ENCODE data around the gene NSFL1C. TPM values are rescaled to one million over a fixed set of nuclear protein-coding genes. Genes with fewer than 3 reads are reported as not detected.

NSFL1C gene
- total RNA-seq, 1 experiment from 2014 or later: 151 TPM

DNA sequence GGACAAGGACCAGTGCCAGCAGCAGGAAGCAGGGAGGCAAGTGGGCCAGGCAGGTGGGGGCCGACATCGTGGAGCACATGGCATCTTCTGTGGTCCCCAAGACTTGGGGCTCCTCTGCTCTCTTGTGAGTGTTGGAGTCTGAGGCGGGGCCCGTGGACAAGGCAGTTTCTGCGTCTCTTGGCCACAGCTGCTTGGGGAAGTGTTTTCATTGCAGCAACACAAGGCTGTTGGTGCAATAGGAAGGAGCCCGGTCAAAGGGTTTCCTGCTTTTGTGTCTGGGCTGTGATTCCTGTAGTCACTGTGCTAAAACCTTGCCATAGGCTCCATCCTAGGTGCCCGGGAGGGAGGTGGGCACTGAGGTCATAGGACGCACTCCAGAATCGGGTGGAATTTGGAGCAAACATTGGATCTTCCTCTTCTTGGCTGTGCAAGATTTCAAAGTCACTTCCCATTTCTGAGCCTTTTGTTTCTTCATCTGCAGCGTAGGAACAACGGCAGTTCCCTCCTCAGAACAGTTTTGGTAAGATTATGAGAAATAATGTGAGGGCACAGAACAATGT, 24.7 kb upstream of the NSFL1C start, which contains the start of gene SIRPB2:
Gene SIRPB2, minus strand, starts transcription at position 140 of the 560 bp plus-strand sequence. Its CDS starts 61 bp downstream, at position 79.
- Histone ChIP-seq H2AFZ (peak within 1 kb of the TSS; percentile 57; the same call in 1 of the 2 replicates), H3K9me3 (ENCODE audit: insufficient read depth, low read depth) (peaks cover 11% of the 10 kb centered on the region), H3K4me3 (no peak within 1 kb of the TSS), H3K36me3 (ENCODE audit: low read depth) (no peaks in the 10 kb centered on the region), H3K4me1 (replicated peaks; ENCODE audit: insufficient read depth) (peaks cover 47% of the 10 kb centered on the region), H3K9me2 (ENCODE audit: insufficient read depth) (no peaks in the 10 kb centered on the region), H3K27ac (peak within 1 kb of the TSS; percentile 97), H3K27me3 (ENCODE audit: insufficient read depth, low read depth) (no peaks in the 10 kb centered on the region), H3K4me2 (peak within 1 kb of the TSS; percentile 78), H4K20me1 (ENCODE audit: insufficient read depth) (no peaks in the 10 kb centered on the region), H3K79me2 (ENCODE audit: low read depth) (no peaks in the 10 kb centered on the region), H3F3A (ENCODE audit: insufficient read depth, low read depth) (peaks cover 58% of the 10 kb centered on the region)
- no peak for DNase-seq
- intact Hi-C loops (cut with micrococcal nuclease; ENCODE audit: unreplicated experiment): no loop called here
- ChIA-PET POLR2A (ENCODE audit: unreplicated experiment) (no interaction called here), CTCF (no interaction called here)
- no TSS peak for BruUV-seq (replicated peaks)
- no peak for TF ChIP-seq EZH2 (IDR thresholded peaks at IDR 0.05; ENCODE audit: low read depth)
- TF ChIP-seq, protein P1, sequence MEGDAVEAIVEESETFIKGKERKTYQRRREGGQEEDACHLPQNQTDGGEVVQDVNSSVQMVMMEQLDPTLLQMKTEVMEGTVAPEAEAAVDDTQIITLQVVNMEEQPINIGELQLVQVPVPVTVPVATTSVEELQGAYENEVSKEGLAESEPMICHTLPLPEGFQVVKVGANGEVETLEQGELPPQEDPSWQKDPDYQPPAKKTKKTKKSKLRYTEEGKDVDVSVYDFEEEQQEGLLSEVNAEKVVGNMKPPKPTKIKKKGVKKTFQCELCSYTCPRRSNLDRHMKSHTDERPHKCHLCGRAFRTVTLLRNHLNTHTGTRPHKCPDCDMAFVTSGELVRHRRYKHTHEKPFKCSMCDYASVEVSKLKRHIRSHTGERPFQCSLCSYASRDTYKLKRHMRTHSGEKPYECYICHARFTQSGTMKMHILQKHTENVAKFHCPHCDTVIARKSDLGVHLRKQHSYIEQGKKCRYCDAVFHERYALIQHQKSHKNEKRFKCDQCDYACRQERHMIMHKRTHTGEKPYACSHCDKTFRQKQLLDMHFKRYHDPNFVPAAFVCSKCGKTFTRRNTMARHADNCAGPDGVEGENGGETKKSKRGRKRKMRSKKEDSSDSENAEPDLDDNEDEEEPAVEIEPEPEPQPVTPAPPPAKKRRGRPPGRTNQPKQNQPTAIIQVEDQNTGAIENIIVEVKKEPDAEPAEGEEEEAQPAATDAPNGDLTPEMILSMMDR (conservative IDR thresholded peaks at IDR 0.05): no peak

DNA sequence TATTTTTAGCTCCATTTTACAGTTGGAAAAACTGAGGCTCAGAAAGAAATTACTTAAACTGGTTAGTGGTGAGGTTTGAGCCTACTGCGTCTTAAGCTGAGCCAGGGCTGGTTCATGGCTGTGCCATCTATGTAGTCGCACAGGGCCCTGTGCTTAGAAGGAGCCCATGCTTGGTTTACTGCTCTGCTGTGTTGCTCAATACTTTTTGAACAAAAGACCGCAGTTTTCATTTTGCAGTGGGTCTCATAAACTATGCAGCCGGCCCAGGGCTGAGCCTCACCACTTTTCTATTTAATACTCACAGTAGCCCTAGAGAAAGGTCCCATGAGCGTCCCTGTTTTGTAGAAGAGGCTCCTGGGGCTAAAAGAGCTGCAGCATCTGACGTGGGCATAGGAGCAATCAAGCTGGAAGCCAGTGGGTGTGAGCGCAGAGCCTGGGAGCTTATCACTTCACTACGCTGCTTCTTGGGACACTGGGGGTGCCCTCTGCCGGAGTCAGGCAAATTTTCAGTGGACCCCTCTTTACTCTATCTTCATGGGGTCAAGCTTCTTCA, 24.1 kb upstream of the NSFL1C start:
- TF ChIP-seq, protein P1 (conservative IDR thresholded peaks at IDR 0.05): no peak
- TF ChIP-seq EZH2 (IDR thresholded peaks at IDR 0.05; ENCODE audit: low read depth): no peak
- TSS peak; percentile 86 for BruUV-seq (replicated peaks)
- no peak for DNase-seq
- no peak overlapping the region for H2AFZ ChIP-seq
- H3K27ac ChIP-seq: peak overlapping the region; percentile 97
- intact Hi-C loops (cut with micrococcal nuclease; ENCODE audit: unreplicated experiment): no loop called here
- no peaks in the 10 kb centered on the region for H3K27me3 ChIP-seq (ENCODE audit: insufficient read depth, low read depth)
- H3K4me3 ChIP-seq: no peak overlapping the region
- CTCF ChIA-PET: interaction anchor here (1.2 to 1.6 kb wide), 3 partner anchors 13 to 287 kb away, joined by 4 to 6 read pairs (median 6); no protein-coding TSS in a partner anchor
- H3F3A ChIP-seq (ENCODE audit: insufficient read depth, low read depth): peaks cover 59% of the 10 kb centered on the region
- H3K9me3 ChIP-seq (ENCODE audit: insufficient read depth, low read depth): peaks cover 13% of the 10 kb centered on the region
- no peaks in the 10 kb centered on the region for H3K79me2 ChIP-seq (ENCODE audit: low read depth)
- H4K20me1 ChIP-seq (ENCODE audit: insufficient read depth): no peaks in the 10 kb centered on the region
- peak overlapping the region; percentile 78 for H3K4me2 ChIP-seq
- POLR2A ChIA-PET (ENCODE audit: unreplicated experiment): interaction anchor here (0.7 kb wide), 1 partner anchor 286 kb away, joined by 3 read pairs; no protein-coding TSS in a partner anchor
- H3K9me2 ChIP-seq (ENCODE audit: insufficient read depth): no peaks in the 10 kb centered on the region
- H3K4me1 ChIP-seq (replicated peaks; ENCODE audit: insufficient read depth): peaks cover 47% of the 10 kb centered on the region
- no peaks in the 10 kb centered on the region for H3K36me3 ChIP-seq (ENCODE audit: low read depth)

DNA sequence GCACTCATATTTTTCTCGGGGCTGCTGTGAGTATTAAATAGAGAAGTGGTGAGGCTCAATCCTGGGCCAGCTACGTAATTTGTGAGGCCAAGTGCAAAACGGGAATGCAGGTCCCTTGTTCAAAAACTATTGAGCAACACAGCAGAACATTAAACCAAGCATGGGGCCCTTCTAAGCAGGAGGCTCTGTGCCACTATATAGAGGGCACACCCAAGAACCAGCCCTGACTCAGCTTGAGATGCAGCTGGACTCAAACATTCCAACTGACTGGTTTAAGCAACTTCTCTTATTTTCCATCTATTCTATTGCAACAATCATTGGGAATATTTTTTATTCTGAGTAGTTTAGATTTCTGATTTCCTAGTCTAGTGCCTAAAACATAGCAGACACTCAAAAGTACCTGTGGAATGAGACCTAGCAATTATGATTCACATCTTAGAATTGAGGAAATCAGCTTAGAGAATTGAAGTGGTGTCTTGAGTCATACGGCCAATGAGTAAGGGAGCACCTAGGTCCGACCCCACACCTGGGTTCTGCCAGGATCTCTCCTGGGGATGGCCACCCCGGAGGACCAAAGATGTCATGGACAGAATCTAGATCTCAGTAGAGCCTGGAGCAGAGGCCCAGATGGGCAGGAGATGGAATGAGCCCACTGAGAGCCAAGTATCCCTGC, 23.3 kb upstream of the NSFL1C start:
- Histone ChIP-seq H2AFZ (peak overlapping the region; percentile 69), H3K4me2 (peak overlapping the region; percentile 78), H3K9me2 (ENCODE audit: insufficient read depth) (no peaks in the 10 kb centered on the region), H3K27ac (peak overlapping the region; percentile 97), H4K20me1 (ENCODE audit: insufficient read depth) (no peaks in the 10 kb centered on the region), H3K4me1 (replicated peaks; ENCODE audit: insufficient read depth) (peaks cover 53% of the 10 kb centered on the region), H3K27me3 (ENCODE audit: insufficient read depth, low read depth) (no peaks in the 10 kb centered on the region), H3K4me3 (peak overlapping the region; percentile 32), H3K9me3 (ENCODE audit: insufficient read depth, low read depth) (peaks cover 13% of the 10 kb centered on the region), H3K79me2 (ENCODE audit: low read depth) (no peaks in the 10 kb centered on the region), H3F3A (ENCODE audit: insufficient read depth, low read depth) (peaks cover 59% of the 10 kb centered on the region), H3K36me3 (ENCODE audit: low read depth) (no peaks in the 10 kb centered on the region)
- intact Hi-C loops (cut with micrococcal nuclease; ENCODE audit: unreplicated experiment): loop anchor here (1.0 kb wide), 2 partner anchors 9 to 12 kb away; no protein-coding TSS in a partner anchor
- POLR2A ChIA-PET (ENCODE audit: unreplicated experiment): interaction anchor here (0.6 to 1.0 kb wide), 6 partner anchors 9 to 981 kb away, joined by 3 to 5 read pairs (median 3); no protein-coding TSS in a partner anchor
- CTCF ChIA-PET: interaction anchor here (1.2 to 1.6 kb wide), 3 partner anchors 14 to 287 kb away, joined by 4 to 6 read pairs (median 6); no protein-coding TSS in a partner anchor
- TF ChIP-seq, protein P1 (conservative IDR thresholded peaks at IDR 0.05): no peak
- no peak for TF ChIP-seq EZH2 (IDR thresholded peaks at IDR 0.05; ENCODE audit: low read depth)
- BruUV-seq (replicated peaks): no TSS peak
- peak; percentile 65 to 98 for DNase-seq
